DMS79 (cell line): ENCODE measurements around the gene SERINC5.
A peak's percentile ranks its signal among the peaks of the same experiment; 100 is the strongest.
"Not testable (repeated sequence)": the region's sequence is repeated elsewhere in the genome, so short reads cannot be mapped to it uniquely, and the experiment has no call there.

ENCODE experiments used
- DNase-seq: peaks from one replicate; lab custom pipeline; 2025; lab: John Stamatoyannopoulos, UW

The SERINC5 gene

GRCh38 chr5:80170117-80170535 lies 85.7 kb downstream of the SERINC5 start:
- no peak for DNase-seq

GRCh38 chr5:80168388-80169028 lies 87.3 kb downstream of the SERINC5 start:
- no peak for DNase-seq

DNA sequence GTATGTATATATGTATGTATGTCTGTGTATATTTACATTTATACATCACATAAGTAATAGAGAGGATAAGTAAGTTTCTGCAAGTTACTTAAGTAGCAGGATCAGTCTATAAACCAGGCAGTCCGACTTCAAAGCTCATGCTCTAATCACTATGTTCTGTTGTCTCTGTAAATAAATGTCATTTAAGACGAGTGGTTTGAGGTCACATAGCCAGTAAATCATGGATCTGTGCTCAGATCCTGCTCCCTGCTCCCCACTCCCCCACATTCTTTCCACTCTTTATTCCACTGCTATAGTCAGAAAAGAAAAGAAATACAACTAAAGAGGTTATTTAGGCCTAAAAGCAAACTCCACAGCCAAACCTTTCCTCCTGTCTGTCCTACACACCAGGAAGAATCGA lies 90.4 kb downstream of the SERINC5 start:
- no peak for DNase-seq

- no peak for DNase-seq
Measured at GRCh38 chr5:80161165-80161564, 94.7 kb downstream of the SERINC5 start.

- no peak for DNase-seq
Measured at GRCh38 chr5:80160242-80160641, 95.6 kb downstream of the SERINC5 start.

GRCh38 chr5:80159133-80159815 lies 96.6 kb downstream of the SERINC5 start:
- DNase-seq, result no peak

DNA sequence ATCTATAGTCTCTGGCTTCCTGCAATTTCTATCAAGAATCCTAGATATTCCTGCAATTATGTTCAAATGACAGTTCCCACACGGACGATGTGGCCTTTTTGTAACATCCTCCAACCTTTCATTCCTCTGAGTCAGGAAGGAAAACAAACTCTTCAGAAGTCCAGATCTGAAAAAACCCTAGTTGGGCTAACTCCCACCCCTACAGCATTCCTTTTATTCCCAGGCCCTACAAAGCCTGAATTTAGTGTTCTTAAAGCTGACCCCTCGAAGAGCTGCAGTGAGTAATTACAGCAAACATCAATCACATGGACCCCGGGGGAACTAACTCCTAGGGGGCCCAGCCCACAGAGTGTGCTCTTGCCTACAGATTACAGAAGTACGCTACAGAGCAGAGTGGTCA lies 99.7 kb downstream of the SERINC5 start:
- no peak for DNase-seq

- DNase-seq, result no peak
Measured at GRCh38 chr5:80154749-80155148, 101.1 kb downstream of the SERINC5 start.

DNA sequence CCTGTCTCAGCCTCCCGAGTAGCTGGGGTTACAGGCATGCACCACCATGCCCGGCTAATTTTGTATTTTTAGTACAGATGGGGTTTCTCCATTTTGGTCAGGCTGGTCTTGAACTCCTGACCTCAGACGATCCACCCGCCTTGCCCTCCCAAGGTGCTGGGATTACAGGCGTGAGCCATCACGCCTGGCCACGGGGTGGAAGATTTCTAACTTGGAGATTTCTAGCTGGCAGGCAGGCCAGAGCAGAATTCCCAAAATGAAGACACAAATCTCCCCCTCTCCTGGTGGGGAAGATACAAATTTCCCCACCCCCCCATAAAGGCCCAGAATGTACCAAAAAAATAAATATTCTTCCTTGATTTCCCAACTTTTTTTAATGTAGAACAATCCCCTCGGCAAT lies 101.6 kb downstream of the SERINC5 start:
- DNase-seq, result not testable (repeated sequence)

DNA sequence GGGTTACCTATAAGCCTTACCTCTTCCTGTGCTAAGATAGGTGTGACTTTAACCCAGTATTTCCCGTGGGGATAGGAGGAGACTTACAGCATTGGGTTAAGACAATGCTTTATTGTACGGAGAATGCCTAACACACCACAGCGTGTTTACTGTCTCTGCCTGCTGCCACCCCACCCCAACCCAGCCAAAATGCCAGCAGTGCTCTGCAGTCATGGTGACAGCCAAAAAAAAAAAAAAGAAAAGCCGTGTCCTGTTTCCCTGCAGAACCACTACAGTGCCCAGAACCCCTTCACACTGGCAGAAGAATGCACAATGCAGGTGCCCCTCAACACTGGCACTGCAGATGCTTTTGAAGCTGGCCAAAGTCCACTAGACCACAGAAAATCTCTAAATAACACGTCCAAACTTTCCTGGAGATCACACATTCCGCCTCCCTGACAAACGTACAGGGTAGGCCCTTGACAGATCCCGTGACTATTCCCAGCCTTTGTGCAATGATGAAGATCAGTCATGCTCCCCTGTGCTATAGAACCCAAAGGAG lies 102.2 kb downstream of the SERINC5 start:
- no peak for DNase-seq

DNA sequence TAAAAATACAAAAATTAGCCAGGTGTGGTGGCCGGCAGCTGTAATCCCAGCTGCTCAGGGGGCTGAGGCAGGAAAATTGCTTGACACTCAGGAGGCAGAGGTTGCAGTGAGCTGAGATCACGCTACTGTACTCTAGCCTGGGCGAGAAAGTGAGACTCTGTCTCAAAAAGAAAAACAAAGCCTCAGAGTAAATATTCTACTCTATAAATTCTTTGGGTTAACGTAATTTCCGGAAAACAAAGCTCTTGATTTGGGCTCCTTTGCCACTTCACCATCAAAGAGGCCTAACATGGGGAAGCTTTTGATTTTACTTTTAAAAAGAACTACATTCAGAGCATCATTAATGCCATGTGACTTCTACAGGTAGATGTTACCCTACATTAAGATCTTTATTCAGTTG lies 103.1 kb downstream of the SERINC5 start:
- DNase-seq, result no peak

DNA sequence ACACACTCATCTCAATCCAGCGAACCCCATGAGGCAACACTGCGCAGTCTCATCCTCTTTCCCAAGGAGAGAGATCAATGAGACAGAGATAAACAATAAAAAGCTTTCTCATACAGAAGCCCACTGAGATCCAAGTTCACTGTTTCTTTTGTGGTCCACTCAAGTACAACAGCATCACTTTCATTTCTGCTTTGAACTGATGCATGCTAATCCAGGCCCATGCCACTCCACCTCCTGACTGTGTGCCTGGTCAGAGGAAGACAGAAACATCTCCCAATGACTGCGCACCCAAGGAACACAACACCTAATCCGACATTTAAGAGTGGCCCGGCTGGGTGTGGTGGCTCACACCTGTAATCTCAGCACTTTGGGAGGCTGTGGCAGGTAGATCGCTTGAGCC lies 104.0 kb downstream of the SERINC5 start:
- DNase-seq, result no peak

GRCh38 chr5:80150731-80151130 lies 105.1 kb downstream of the SERINC5 start:
- DNase-seq, result no peak

DNA sequence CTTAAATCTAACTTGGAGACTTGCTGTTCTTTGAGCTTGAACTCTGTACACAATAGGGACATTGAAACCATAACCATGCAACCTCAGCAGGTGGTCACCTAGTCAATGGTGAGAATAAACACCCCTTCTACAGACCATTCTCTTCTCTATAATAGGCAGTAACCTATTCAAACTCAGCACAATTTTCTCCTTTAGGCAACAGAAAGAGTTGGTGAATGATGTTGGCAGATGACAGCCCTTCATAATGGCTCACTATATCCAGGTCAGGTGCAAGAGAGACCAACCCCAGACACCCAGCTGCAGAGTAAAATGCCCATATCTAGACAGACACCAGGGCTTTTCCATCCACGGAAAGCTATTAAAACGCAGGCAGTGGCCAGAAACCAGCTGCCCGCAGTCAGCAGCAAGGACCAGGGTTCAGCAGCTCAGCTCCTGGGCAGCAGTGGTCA lies 106.7 kb downstream of the SERINC5 start:
- no peak for DNase-seq

GRCh38 chr5:80147119-80147815 lies 108.6 kb downstream of the SERINC5 start:
- DNase-seq, result no peak

DNA sequence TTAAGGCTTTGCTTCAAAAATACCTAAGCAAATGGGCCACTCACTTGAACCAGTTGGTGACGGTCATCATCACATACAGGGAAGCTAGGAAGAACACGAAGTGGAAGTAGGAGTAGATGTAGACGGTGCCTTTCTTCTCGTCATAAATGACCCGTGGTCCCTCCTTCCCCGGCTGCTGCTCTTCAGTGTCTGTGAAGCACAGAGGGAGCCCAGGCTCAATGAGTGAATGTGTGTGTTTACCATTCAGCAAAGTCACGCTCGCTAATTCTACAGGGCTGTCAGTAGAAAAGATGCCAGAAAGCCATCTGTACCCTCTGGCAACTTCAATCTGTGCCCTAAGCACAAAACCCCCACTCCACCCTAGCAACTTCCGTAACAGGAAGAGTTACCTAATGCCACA lies 109.8 kb downstream of the SERINC5 start:
- peak; percentile 36 for DNase-seq

DNA sequence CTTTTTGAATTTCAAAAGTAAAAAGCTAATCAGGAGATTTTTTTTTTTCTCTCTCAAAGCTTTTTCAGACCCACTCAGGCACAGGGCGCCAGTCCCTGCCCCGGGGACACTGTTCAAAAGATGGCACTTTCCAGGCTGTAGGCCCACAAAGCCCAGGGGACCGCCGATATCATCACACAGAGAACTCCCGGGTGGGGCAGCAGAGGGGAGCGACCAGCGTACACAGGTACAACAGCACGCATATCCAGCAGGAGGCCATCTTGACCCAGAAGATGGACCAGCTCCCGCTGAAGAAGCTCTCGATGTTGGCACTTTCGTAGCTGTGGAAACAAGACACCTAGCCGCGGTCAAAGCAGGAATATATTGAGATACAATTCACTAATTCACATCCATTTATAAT lies 112.4 kb downstream of the SERINC5 start:
- DNase-seq, result no peak

GRCh38 chr5:80142996-80143395 lies 112.9 kb downstream of the SERINC5 start:
- no peak for DNase-seq

GRCh38 chr5:80141681-80142080 lies 114.2 kb downstream of the SERINC5 start:
- no peak for DNase-seq

GRCh38 chr5:80141147-80141671 lies 114.6 kb downstream of the SERINC5 start:
- DNase-seq, result no peak

DNA sequence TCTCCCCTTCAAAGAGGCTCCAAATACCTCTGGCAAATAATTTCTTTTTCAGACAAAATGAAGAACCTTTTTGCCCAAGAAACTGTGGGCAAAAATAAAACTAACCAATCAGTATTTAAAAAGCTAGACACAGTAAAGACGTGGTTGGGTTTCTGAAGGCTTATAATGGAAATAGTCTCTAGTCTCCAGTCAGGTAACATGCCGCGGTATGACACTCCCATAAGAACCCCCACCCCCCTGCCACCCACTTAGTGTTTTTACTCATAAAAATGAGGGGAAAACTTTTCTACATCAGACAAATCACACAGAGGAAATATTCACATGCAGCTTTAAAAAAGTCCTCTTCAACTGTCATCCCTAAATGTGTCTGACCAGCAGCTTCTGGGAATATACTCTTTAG lies 115.4 kb downstream of the SERINC5 start:
- DNase-seq, result no peak

DNA sequence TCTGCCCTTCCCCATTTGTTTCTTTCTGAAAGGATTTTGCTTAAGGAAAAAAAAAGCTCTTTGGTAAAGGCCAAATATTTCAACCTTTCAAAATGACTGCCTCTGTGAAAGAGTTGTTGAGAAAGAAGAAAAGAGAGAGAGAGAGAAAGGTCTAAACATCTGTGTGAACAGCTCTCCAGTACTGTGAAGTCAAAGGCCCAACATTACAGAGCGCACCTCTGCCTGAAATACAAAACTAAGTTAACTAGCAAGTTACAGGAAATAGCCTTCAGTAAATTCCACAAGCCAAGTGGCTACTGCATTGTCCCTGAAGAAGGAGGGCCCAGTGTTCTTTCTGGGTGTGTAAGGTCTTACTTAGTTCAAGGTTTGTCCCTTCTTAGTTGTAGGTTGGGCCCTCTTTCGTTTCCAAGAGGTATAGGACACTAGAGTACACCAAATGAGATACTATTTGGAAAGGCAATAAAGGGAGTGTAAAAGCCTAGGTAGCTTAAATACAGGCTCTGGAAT lies 116.3 kb downstream of the SERINC5 start:
- DNase-seq, result no peak
